NCI-H526 treated with DMSO at 0.1 percent for 48 hours (cell line): ENCODE results near the gene DUSP19.
A peak's percentile ranks its signal among the peaks of the same experiment; 100 is the strongest.
"Not testable (repeated sequence)": the region's sequence is repeated elsewhere in the genome, so short reads cannot be mapped to it uniquely, and the experiment has no call there.

Source experiments
- DNase-seq: peaks from one replicate; lab custom pipeline; 2025; lab: John Stamatoyannopoulos, UW

DUSP19 gene, protein sequence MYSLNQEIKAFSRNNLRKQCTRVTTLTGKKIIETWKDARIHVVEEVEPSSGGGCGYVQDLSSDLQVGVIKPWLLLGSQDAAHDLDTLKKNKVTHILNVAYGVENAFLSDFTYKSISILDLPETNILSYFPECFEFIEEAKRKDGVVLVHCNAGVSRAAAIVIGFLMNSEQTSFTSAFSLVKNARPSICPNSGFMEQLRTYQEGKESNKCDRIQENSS

DNA sequence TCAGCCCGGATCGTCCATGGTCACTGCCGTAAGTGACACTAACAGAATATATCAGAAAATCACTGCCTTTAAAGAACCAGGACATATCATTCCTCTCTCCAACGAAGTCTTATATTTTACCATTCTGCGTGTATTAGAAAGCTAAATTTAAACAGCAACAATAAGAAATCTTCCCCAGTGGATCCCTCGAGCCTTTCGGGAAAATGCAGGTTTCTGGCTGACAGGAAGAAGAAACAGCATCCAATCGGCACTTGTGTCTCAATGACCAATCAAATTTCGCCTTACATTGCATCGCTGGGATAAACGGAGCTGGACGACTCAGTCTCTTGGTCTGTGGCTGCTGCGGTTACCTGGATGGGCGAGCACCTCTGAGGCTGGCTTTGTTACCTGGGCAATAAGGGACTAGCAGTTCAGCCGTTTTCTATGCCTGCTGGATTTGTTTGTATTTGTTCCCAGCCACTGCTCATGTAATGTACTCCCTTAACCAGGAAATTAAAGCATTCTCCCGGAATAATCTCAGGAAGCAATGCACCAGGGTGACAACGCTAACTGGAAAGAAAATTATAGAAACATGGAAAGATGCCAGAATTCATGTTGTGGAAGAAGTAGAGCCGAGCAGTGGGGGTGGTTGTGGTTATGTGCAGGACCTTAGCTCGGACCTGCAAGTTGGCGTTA lies at the start of gene DUSP19:
Gene DUSP19, plus strand, starts transcription at position 284 of the 675 bp plus-strand sequence. Its CDS starts 187 bp downstream, at position 471.
- peak; percentile 96 for DNase-seq

DNA sequence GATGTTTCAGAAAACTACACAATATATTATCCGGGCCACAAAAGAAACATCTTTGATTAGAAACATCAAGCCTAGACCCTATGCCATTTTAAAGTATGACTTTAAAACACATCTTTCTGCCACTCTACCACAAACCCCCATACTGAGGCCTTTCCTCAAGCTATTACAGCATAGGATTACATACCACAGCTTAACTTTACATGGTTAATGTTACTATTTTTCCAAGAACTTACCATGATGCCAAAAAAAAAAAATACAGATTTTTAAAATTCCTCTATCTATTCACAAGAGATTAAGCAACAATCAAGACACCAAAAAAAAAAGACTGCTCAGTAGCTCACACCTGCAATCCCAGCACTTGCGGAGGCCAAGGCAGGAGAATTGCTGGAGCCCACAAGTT lies 49.3 kb upstream of the DUSP19 start:
- no peak for DNase-seq

DNA sequence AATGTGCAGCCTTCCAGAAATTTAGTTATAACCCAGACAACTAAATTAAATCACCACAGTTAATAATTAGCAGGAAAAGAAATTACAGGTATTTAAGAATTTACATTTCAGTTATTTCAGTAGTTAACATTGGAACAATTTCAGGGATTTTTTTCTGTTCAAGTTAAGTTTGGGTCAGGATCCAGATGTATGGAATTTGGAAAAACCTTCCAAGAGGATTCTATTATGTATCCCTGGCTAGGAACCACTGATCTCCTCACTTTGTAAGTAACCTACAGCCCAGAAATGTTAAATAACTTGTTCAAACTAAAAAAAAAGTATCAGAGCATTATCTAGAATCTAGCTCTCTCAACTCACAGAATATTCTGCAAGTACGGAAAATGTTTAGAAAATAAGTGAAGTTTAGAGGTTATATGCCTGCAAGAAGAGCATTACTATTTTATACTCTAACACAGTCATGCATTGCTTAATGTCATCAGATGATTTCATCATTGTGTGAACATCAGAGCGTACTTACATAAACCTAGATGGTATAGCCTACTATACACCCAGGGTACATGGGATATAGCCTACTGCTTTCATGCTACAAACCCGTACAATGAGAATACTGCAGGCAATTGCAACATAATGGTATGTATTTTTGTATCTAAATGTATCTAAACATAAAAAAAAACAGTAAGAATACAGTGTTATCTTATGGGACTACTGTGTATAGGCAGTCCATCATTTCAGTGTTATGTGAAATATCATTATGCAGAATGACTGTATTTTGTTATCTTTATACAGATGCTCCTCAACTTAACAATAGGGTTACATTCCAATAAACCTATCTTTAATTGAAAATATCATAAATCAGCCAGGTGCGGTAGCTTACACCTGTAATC lies 46.4 kb upstream of the DUSP19 start:
- no peak for DNase-seq

DNA sequence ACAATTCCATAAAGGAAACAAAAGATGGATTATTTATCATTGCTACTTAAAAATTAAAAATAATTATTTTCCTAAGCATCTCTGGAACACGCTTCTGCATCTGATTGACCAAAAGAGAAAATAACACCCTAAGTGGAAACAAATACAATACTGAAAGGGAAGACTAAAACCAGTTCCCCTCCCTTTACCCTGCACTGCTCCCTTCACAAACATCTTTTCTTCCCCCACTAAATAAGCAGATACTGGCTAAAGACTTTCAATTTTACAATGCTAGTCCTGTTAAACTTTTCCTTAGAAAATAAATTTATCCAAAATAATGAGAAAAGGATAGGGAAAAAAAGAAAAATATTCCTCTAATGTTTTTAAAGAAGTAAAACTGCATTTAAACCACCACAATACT lies 44.6 kb upstream of the DUSP19 start:
- no peak for DNase-seq

DNA sequence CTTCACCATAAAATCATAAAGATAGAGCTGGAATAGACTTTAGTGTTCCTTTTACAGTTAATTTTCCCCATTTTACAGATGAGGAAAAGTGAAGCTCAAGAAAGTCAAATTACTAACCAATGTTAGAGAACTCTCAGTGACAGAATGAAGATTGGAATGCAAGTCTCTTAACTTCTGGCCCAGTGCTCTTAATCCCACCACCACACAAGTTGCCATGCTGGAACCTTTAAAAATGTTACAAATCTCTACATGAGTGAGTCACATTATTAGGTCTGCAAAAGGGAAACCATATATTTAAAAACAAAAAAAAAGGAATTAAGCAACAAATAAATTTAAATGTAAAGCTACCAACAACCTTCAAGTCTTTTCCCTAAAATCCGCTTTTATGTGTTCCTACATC lies 43.7 kb upstream of the DUSP19 start:
- no peak for DNase-seq

DNA sequence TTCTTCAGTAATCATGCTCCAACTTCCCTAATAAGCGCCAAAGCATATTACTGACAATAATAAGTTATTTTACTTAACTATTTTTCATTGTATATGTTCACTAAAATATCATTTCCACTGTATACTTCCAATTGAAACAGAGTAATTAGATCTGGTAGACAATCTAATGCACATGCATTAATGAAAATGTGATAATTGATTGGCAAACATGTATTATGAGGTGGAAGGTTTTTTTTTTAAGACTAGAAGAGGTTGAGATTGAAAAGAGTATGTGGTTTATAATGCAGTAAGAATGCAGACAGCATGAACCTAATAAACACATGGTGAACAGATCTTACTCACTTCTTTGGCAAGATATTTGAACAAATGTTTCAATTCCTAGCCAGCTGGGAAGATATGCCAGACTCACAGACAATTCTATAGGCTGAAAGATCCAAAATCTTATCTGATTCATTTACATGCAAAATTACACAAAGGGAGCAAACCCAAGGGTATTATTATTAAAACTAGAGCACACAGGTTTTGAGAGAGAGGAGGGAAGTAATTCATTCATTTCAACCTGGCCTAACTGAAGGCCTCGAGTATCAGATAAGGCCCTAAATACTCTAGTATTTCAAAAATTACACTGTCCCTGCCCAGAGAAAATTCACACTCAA lies 43.1 kb upstream of the DUSP19 start:
- no peak for DNase-seq

DNA sequence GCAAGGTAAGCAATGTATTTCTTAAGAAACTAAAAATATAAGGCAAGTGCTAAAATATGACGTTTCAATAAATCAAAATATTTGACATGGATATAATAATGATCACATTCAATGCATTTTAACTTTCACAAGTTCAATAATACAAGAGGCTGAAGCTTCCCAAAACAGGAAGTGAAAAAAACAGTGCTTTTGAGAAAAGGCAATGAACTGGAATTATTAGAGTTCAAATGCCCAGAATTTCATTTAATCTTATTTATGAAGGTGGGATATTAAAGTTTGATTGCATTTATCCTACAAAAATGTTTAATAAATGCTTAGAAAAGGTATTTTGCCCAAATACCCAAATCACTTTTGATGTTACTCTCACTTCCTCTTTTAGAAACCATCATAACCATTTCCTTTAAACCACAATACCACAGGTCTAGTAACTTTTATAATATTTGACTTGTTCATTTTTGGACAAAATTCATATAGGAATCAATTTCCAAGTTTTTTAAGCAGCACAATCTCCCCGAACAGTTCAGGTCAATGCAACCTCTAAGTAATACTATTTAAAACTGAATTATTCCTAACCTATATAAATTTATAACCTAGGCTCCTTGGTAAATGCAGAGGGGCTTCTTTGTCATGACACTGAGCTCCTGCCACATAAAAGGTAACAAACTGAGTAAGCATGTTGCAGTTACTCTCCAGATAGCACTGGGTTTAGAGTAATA lies 42.4 kb upstream of the DUSP19 start:
- no peak for DNase-seq

DNA sequence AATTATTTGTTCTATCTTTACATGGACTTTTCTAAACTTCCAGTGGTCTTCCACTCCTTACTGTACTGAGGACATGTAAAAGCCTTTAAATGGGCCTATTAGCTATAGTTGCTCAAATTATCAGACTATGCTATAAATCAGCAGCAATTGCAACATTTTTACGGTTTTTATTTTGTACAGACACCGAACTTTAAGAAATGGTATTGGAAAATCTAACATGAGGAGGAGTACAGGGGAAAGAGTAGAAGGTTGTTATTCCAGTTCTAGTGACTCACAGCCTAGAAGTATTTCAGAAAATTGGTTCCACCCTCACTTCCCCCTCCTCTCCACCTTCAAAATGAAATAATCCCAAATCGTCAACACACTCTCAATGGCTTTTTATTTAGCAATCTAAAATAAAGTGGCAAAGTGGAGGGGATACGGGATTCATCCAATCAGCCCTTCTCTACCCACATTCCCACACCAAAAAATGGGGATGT lies 41.4 kb upstream of the DUSP19 start:
- DNase-seq, result peak; percentile 51

DNA sequence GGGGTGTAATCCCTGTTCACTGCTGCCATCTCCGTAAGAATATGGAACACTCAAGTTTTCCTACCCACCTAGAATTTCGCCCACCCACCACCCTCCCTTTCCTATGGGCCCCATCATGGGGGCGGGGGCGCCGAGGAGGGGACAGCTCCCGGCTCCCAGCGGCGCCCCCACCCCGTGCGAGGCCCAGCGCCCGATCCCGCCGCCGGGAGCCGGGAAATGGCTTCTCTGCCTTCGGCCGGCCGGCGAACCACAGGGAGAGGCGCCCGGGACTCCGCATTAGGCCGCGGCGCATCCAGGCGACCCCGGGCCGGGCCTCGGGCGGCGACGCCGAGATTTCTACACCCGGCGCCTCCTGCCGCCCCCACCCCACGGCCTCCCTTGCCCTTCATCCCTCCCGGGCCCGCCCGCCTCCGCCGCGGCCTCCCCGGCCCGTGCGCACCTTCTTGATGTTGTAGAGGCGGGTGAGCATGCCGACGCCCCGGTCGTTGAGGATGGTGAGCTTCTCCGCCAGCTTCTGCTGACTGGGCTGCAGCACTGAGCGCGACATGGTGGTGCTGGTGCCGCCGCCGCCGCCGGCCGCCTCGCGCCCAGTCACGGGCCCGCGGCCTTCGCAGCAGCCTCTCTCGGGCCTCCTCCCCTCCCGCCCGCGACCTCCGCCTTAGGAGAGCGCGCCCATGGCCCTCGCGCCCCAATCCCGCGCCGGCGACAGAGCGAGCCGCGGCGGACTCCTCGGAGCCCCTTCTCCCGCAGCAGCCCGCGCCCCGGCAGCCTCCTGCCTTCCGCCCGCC lies 40.8 kb upstream of the DUSP19 start:
- peak; percentile 51 for DNase-seq

DNA sequence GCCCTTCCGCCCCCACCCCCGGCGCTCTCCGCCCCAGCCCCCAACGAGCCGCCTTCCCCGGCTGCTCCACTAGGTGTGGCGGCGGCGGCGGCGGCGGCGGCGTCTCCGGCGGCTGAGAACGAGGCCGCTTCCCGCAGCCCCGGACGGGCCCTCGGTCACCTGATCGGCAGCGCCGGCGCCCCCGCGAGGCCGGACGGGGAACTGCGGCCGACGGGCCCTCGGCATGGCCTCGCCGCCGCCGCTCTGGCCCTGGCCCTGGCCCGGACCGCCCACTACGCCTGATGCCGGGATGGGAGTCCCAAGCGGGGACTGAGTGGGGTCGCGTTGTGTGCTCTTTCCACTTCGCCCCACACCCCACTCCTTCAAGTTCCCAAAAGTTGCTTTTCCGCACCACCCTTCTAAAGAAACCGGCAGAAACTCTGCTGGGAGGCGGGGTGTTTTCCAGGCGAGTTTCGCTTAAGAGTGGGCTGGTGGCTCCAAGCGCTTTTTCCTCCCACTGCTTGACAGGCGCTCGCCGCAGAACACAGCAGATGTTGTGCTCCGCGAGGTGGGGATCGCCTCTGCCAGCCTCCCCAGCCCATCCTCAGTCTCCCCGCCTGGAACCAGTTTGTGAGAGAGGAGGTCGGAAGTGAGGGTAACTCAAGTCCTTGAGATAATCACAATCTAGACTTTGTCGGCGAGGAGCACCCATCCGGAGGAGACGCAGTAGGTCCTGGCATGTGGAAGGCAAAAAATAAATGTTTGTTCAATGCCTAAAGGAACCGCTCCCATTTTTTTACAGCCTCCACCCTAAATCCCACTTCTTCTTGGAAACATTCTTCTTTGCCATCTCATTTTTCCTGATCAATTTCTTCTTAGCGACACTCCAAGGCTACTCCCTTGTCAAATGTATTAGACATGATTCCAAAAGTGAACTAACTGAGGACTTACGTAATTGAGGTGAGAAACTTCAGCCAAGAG lies 39.9 kb upstream of the DUSP19 start, which contains the start of gene NCKAP1:
Gene NCKAP1, minus strand, starts transcription at position 117 of the 960 bp plus-strand sequence. CDS start 358 bp downstream, outside the sequence.
- peak; percentile 66 for DNase-seq

DNA sequence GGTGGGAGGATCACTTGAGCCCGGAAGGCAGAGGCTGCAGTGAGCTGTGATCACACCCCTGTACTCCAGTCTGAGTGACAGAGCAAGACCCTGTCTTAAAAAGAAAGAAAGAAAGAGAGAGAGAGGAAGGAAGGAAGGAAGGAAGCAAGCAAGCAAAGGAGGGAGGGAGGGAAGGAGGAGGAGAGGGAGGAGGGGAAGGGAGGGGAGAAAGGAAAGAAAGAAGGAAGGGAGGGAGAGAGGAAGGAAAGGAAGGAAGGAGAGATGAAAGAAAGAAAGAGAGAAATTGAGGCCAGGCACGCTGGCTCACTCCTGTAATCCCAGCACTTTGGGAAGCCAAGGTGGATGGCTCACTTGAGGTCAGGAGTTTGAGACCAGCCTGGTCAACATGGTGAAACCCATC lies 37.9 kb upstream of the DUSP19 start:
- DNase-seq, result no peak

DNA sequence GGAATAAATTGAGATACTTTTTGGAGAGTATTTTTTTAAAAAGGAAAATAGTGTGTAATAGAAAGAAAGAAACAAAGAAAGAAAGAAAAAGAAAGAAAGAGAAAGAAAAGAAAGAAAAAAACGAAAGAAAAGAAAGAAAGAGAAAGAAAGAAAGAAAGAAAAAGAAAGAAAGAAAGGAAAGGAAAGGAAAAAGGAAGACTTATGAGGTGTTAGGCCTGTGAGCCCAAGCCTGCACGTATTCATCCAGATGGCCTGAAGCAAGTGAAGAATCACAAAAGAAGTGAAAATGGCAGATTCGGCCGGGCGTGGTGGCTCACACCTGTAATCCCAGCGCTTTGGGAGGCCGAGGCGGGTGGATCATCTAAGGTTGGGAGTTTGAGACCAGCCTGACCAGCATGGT lies 35.0 kb upstream of the DUSP19 start:
- DNase-seq, result not testable (repeated sequence)

DNA sequence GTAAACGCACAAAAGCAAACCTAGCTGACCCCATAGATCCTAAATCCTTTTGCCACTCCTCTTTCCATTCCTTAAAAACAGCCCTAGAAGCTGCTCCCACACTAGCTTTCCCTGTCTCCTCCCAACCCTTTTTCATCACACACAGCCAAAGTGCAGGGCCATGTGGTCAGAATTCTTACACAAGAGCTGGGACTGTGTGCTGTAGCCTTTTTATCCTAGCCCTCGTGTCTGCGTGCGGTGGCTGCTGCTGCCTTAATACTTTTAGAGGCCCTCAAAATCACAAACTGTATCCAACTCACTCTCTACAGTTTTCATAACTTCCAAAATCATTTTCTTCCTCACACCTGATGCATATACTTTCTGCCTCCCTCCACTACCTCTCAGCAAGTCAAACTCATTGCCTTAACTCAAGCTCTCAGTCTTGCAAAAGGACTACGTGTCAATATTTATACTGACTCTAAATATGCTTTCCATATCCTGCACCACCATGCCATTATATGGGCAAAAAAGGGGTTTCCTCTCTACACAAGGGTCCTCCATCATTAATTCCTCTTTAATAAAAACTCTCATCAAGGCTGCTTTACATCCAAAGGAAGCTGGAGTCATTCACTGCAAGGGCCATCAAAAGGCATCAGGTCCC lies 30.9 kb upstream of the DUSP19 start:
- not testable (repeated sequence) for DNase-seq

DNA sequence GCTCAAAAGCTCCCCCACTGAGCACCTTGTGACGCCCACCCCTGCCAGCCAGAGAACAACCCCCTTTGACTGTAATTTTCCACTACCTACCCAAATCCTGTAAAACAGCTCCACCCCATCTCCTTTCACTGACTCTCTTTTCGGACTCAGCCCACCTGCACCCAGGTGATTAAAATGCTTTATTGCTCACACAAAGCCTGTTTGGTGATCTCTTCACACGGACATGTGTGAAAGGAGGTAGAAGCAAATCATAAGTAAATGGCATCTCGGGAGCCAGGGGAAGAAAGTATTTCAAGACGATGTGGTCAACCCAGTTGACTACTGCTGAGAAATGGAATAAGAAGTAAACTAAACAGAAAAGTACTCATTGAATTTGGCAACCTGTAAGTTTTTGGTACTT lies 29.1 kb upstream of the DUSP19 start:
- DNase-seq, result no peak

DNA sequence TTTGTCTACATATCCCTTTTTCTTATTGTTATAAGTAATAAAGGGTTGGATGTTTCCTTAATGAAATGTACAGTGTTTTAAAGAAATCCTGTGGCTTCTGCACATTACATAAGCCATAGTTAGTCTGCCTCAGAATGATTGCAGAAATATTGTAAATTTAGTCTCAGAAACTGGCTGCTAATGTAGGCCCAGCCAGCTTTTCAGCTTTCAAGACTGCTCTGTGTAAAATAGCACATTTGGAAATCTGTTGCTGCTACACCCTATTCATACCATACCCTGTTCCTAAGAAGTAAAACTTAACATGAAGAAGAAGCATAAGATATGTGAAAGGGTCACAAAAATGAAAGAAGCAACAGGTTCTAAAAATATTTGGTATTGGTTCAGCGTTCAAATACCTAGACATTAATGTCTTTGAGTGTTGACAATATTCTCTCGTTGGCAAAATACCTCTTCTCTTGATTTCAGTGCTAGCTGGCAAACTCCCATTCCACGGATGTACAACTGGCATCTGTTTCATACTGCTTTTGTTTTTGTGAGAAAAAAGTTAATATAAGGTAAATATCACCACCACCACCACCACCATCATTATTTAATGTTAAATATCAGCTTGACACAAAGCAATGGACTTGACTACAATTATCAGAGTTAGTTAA lies 21.1 kb upstream of the DUSP19 start:
- no peak for DNase-seq

DNA sequence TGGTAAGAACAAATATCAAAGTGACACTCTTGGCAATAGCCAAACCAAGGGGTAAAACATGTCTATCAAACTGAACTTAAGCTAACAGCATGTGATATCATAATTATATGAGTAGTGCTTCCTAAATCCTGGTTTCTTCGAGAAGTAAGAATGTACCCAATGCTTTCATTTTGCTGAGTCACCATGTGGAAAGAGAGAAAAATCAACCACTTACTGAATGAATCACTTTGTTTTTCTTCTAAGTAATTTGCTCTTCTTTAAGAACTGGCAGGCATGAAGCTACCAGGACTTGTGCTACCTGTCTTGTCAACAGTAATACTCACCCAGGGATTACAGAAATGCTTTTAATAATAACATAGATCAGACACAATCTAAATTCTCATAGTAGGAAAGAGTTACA lies 19.0 kb upstream of the DUSP19 start:
- DNase-seq, result no peak

DNA sequence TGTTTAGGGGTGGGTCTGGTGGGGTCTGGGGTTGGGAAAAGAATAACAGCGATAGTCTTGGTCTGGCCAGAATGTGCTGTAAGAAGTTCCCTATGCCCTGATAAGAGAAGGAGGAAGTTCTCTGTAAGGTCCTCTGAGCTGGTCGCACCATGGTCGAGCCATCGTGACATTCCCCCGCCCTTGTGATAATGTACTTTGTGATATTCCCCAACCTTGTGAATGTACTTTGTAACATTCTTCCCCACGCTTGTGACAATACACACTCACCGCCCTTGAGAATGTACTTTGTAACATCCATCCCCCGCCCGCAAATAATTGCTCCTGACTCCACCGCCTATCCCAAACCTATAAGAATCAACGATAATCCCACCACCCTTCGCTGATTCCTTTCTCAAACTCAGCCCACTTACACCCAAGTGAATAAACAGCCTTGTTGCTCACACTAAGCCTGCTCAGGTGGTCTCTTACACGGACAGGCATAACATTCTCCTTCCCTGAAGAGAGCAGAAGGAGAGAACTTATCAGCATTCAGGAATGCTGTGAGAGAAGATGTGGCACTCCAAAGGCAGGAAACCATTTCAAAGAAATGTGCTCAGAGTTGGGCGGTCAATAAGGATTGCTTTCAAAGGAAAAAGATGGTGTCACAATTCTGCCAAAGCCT lies 17.8 kb upstream of the DUSP19 start:
- no peak for DNase-seq

DNA sequence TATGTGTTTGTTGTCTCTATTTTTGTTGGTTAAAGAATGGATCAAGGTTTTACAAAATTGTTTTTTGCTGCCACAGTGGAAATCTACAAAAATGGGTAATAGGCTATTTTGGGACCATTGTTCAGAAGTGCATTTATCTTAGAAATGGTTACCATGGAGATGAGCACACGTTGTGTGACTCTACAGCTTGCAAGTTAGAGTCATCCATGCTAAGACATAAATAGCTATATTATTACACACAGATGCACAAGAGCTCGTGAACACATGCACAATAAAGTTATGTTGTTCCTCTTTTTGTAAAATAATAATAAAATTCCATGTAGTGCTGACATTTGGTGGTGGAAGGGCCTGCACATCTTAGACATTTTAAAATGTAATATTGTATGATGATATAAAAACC lies 15.5 kb upstream of the DUSP19 start:
- DNase-seq, result no peak
